ENCODE data around the gene TCHHL1. TPM values are rescaled to one million over a fixed set of nuclear protein-coding genes. Genes with fewer than 3 reads are reported as not detected.

TCHHL1 gene
- total RNA-seq (2014; rRNA removed; shearing (Covaris generic)): not detected in 2 replicates

DNA sequence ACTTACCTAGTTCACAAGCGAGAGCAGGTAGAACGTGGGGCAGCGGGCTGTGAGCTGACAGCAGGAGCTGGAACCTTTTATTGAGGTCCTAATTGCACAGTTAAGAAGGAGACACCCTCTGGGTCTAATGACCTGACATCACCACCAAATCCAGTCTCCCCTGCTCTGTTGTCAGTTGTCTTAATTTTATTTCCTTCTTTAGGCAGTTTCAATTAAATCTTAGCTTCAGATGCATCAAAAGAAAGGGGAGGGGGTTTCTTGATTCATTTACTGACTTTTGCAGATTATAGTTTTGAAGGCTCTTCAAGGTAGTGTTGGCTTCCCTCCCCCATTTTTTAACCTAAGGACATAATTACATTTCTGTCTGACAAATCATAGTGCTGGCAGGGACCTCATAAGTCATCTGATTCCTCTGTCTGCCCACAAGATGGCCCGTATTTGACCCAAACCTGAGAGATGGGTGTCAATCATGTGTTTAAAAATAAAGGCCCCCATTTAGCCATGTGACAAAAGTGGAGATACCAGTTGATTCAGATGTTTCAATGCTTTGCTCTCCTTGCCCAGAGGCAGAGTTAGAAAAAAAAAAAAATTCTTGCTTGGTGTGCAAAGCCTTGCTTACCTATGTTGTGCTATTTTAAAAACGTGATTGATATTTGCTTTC, at the start of gene TCHHL1:
TCHHL1 (minus strand) TSS at position 51 of the 661 bp plus-strand sequence. CDS start 921 bp downstream, outside the sequence.
- no peaks in the 10 kb centered on the region for H3K36me3 ChIP-seq
- no peaks in the 10 kb centered on the region for H3K4me1 ChIP-seq
- no peak within 1 kb of the TSS for H3K4me3 ChIP-seq
- H3K27me3 ChIP-seq: no peaks in the 10 kb centered on the region
- no peak for DNase-seq
- no peak within 1 kb of the TSS for H3K27ac ChIP-seq
- 0 out of 2 replicates have a peak, but pooled peaks cover 2% of the 10 kb centered on the region for H3K9me3 ChIP-seq (replicated peaks)

DNA sequence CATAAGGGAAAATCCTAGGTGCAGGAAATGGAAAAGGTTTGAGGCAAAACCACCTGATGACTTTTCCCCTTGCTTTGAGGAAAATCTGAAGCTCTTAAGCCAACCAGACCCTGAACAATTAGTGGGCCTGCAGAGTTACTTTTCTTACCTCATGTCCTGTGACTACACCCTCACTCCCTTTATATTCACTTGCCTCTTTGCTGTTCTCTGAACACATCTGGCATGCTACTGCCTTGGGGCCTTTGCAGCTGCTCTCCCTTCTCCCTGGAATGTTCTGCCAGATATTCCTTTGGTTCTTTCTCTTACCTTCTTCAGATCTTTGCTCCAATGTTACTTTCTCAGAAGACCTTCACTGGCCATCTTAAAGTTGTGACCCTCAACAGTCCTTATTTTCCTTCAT, 48.4 kb upstream of the TCHHL1 start:
- no peaks in the 10 kb centered on the region for H3K9me3 ChIP-seq (replicated peaks)
- H3K27me3 ChIP-seq: no peaks in the 10 kb centered on the region
- no peak overlapping the region for H3K27ac ChIP-seq
- H3K4me1 ChIP-seq: no peaks in the 10 kb centered on the region
- H3K4me3 ChIP-seq: no peak overlapping the region
- no peaks in the 10 kb centered on the region for H3K36me3 ChIP-seq
- DNase-seq: no peak

DNA sequence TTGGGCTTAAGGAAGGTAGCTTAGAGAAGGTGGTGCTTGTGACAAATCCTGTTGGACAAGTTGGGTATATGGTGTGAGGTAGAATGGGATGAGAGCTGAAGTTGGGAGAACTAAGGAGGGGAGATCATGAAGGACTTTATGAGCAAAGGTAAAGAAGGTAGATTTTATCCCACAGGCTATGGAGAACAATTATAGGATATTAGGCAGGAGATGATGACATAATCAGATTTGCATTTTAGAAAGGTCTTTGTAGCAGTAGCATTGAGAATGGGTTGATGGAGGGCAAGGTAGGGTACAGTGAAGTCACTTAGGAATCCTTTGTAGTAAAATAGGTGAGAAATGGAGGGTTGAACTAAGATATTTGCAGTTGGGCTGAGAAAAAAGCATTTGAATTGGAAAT, 41.3 kb upstream of the TCHHL1 start:
- DNase-seq: no peak
- Histone ChIP-seq H3K4me1 (no peaks in the 10 kb centered on the region), H3K27ac (no peak overlapping the region), H3K36me3 (no peaks in the 10 kb centered on the region), H3K27me3 (no peaks in the 10 kb centered on the region), H3K4me3 (no peak overlapping the region), H3K9me3 (replicated peaks) (no peaks in the 10 kb centered on the region)

DNA sequence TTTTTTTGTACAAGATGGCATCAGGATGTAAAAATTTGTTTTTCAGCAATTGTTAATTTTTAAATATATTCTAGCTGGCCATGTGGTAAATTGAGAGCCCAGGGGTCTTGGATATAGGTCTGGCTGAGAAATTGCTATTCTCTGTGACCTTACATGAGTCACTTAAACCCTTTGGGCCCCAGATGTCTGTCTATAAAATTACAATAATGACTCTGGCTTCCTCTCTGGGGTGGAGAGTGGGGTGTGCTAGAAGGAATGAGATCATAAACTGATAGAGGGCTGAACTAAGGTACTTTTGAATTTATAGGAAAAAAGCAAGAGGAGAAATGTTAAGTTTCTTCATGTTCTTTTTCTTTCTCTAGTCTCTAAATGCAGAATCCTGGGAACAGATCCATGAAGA, 38.8 kb upstream of the TCHHL1 start:
- no peaks in the 10 kb centered on the region for H3K9me3 ChIP-seq (replicated peaks)
- H3K27me3 ChIP-seq: no peaks in the 10 kb centered on the region
- no peak overlapping the region for H3K27ac ChIP-seq
- H3K4me1 ChIP-seq: no peaks in the 10 kb centered on the region
- no peak for DNase-seq
- H3K4me3 ChIP-seq: no peak overlapping the region
- H3K36me3 ChIP-seq: no peaks in the 10 kb centered on the region

DNA sequence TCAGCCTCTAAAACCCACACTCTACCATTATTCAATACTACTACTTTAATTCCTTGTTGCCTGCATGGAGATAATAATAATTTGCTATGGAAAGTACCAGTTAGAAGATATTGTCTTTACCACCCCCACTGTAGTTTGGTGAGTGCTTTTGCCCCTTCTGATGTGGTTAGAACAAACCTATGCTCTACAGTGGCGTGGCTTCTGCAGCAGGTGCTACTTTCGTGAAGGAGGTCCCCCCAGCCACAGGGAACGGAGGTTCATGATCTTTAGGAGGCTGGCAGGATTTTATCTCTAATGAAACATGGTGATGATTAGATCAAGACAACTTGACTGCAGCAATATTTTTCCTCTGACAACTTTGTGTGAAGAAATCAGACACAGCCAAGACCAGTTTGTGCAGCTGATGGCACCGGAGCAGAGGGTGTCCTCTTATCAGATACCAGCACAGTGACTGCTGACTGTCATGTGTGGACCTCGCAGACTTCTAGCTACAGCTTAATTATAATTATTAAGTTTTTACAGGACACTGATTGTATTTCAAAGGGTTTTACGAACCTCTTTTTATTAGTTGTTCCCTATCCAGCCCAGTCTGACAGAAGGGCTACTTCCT, 37.1 kb upstream of the TCHHL1 start:
- H3K4me3 ChIP-seq: no peak overlapping the region
- H3K4me1 ChIP-seq: no peaks in the 10 kb centered on the region
- no peaks in the 10 kb centered on the region for H3K9me3 ChIP-seq (replicated peaks)
- no peaks in the 10 kb centered on the region for H3K27me3 ChIP-seq
- no peak for DNase-seq
- H3K36me3 ChIP-seq: no peaks in the 10 kb centered on the region
- H3K27ac ChIP-seq: no peak overlapping the region

DNA sequence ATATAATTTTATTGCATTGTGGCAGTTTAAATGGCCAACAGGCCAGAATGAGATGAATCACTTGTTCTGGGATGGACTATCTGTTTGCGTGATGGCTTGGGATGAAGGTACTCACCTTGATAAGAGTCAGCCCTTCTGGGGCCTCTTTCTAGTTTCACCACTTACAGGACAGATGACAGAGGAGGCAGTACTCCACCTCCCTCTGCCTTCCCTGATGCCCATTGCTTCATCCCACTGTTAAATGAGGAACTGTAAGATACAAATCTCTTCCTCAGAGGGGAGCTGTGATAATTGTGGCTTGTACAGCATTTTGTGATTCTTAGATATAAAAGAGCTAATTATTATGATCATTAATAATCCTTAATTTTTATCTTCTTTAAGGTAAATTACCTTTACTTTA, 30.1 kb upstream of the TCHHL1 start:
- Histone ChIP-seq H3K27me3 (no peaks in the 10 kb centered on the region), H3K9me3 (replicated peaks) (no peaks in the 10 kb centered on the region), H3K36me3 (no peaks in the 10 kb centered on the region), H3K4me3 (no peak overlapping the region), H3K27ac (no peak overlapping the region), H3K4me1 (no peaks in the 10 kb centered on the region)
- no peak for DNase-seq

DNA sequence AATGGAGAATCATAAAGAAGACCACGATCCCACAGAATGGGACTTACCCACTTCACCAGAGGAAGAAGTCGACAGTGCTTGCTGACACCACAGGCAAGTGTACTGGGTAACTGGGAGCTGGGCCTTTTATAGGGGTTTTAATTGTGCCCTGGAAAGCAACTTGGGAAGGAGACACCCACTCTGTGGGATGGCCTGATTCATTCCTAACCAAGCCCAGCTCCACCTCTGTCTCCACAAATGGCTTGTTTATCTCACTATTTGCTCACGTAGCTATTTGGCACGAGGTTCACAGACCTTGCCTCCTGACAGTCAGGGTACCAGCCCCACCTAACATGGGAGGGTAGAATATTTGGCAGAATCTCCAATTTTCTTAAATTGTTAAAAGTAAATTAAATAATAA, 26.5 kb upstream of the TCHHL1 start, which contains the start of gene TCHH:
TCHH (minus strand) TSS at position 101 of the 400 bp plus-strand sequence. CDS start 1,364 bp downstream, outside the sequence.
- no peak for DNase-seq
- Histone ChIP-seq H3K4me3 (no peak within 1 kb of the TSS), H3K27ac (no peak within 1 kb of the TSS), H3K9me3 (replicated peaks) (no peaks in the 10 kb centered on the region), H3K27me3 (no peaks in the 10 kb centered on the region), H3K4me1 (no peaks in the 10 kb centered on the region), H3K36me3 (no peaks in the 10 kb centered on the region)

DNA sequence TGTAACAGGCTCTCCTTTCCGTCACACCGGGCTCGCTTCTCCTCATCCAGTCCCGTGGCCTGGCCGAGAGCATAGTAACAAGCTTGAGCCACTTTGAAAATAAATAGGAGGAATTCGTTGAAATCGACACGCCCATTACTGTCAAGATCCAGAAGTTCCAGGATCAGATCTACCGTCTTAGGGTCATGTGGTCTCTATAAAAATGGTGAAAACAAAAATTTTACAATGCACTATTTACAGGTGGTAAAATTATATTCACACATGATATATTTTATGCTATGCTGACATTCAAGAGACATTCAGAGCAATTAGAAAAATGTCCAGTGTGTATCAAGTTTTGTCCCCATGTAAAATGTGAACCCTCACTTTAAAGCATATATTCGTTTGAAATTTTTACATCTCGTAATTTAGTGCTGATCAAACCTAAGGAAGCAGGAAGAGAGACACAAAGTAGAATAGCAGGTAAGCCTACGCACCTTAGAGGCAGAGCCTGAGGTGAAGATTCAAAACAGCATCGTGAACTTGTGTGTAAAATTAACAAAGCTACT, 24.1 kb upstream of the TCHHL1 start:
- Histone ChIP-seq H3K4me3 (no peak overlapping the region), H3K36me3 (no peaks in the 10 kb centered on the region), H3K27me3 (no peaks in the 10 kb centered on the region), H3K27ac (no peak overlapping the region), H3K9me3 (replicated peaks) (no peaks in the 10 kb centered on the region), H3K4me1 (no peaks in the 10 kb centered on the region)
- DNase-seq: no peak

DNA sequence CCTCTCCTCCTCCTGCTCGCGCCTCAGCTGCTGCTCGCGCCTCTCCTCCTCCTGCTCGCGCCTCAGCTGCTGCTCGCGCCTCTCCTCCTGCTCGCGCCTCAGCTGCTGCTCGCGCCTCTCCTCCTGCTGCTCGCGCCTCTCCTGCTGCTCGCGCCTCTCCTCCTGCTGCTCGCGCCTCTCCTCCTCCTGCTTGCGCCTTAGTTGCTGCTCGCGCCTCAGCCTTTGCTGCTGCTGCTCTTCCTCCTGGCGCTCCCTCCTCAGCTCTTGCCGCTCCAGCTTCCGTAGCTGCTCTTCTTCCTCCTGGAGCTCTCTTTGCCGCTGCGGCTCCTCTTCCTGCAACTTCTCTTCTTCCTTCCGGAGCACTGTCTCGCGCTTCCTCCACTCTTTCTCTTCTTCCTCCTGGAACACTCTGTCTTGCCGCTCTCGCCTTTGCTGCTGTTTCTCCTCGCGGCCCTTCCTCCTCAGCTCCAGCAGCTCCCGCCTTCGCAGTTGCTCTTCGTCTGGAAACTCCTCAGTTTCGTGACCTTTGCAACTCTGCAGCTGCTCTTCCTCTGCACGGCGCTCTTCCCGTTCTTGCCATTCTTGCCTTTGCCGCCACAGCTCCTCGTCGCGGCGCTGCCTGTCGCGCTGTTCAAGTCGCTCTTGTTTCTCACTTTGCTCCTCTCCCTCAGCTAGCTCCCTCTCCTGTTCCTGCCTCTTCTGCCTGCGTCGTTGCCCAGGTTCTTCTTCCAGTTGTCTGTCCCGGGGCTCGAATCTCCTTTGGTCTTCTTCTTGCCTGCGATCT, 23.4 kb upstream of the TCHHL1 start:
- no peak overlapping the region for H3K27ac ChIP-seq
- no peak for DNase-seq
- no peaks in the 10 kb centered on the region for H3K9me3 ChIP-seq (replicated peaks)
- H3K4me1 ChIP-seq: no peaks in the 10 kb centered on the region
- no peak overlapping the region for H3K4me3 ChIP-seq
- H3K36me3 ChIP-seq: no peaks in the 10 kb centered on the region
- H3K27me3 ChIP-seq: no peaks in the 10 kb centered on the region

DNA sequence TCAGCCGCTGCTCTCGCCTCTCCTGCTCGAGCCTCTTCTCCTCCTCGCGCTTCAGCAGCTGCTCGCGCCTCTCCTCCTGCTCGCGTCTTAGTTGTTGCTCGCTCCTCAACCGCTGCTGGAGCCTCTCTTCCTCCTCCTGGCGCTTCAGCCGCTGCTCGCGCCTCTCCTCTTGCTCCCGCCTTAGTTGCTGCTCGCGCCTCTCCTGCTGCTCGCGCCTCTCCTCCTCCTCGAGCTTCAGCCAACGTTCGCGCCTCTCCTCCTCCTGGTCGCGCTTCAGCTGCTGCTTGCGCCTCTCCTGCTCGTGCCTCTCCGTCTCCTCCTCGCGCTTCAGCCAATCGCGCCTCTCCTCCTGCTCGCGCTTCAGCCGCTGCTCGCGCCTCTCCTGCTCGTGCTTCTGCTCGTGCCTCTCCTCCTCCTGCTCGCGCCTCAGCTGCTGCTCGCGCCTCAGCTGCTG, 22.7 kb upstream of the TCHHL1 start:
- no peak for DNase-seq
- H3K4me1 ChIP-seq: no peaks in the 10 kb centered on the region
- H3K27me3 ChIP-seq: no peaks in the 10 kb centered on the region

DNA sequence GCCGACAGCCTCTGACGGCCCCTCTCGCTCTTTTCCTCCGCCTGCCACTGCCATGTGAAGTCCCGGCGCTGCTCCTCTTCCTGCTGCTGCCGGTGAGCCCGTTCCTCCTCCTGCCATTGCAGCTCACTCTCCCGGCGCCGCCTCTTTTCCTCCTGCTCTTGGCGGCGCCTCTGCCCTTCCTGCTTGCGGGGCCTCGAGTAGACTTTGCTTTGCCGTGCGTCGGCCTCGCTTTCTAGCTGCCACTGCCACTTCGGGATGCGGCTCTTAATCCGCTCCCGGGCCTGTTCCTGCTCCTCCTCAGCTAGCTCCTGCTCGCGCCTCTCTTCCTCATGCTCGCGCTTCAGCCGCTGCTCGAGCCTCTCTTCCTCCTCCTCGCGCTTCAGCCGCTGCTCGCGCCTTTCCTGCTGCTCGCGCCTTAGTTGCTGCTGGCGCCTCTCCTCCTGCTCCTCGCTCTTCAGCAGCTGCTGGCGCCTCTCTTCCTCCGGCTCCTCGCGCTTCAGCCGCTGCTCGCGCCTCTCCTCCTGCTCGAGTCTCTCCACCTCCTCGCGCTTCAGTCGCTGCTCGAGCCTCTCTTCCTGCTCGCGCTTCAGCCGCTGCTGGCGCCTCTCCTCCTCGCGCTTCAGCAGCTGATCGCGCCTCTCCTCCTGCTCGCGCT, 22.1 kb upstream of the TCHHL1 start:
- Histone ChIP-seq H3K9me3 (replicated peaks) (no peaks in the 10 kb centered on the region), H3K4me1 (no peaks in the 10 kb centered on the region), H3K36me3 (no peaks in the 10 kb centered on the region), H3K27ac (no peak overlapping the region), H3K4me3 (no peak overlapping the region), H3K27me3 (no peaks in the 10 kb centered on the region)
- DNase-seq: no peak

More for the DNA sequence above, 22.7 kb upstream of the TCHHL1 start:
- Histone ChIP-seq H3K9me3 (replicated peaks) (no peaks in the 10 kb centered on the region), H3K4me3 (no peak overlapping the region), H3K36me3 (no peaks in the 10 kb centered on the region), H3K27ac (no peak overlapping the region)

DNA sequence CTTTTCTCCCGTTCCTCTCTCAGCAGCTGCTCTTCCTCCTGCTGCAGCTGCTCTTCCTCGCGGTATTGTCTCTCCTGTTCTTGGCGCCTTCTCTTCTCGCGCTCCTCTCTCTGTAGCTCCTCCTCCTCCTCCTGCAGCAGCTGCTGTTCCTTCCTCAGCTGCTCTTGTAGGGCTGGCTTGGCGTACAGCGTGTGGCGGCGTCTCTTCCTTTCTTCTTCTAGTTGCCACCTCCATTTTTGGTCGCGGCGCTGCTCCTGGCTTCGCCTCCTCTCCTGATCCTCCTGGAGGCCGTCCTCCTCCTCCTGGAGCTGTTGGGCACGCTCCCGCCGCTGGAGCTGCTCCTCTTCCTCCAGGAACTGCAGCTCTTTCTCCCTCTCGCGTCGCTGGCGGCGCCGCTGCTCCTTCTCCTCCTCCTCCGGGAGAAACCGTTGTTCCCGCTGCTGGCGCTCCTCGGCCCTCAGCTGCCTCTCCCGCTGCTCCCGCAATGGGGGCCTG, 21.5 kb upstream of the TCHHL1 start:
- DNase-seq: no peak
- H3K36me3 ChIP-seq: no peaks in the 10 kb centered on the region
- H3K27ac ChIP-seq: no peak overlapping the region
- no peaks in the 10 kb centered on the region for H3K4me1 ChIP-seq
- H3K27me3 ChIP-seq: no peaks in the 10 kb centered on the region
- H3K9me3 ChIP-seq (replicated peaks): no peaks in the 10 kb centered on the region
- H3K4me3 ChIP-seq: no peak overlapping the region

DNA sequence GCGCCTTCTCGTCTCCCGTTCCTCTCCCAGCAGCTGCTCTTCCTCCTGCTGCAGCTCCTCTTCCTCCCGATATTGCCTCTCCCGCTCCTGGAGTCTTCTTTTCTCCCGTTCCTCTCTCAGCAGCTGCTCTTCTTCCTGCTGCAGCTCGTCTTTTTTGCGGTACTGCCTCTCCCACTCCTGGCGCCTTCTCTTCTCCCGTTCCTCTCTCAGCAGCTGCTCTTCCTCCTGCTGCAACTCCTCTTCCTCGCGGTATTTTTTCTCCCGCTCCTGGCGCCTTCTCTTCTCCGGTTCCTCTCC, 21.1 kb upstream of the TCHHL1 start:
- Histone ChIP-seq H3K9me3 (replicated peaks) (no peaks in the 10 kb centered on the region), H3K27ac (no peak overlapping the region), H3K4me1 (no peaks in the 10 kb centered on the region), H3K4me3 (no peak overlapping the region), H3K27me3 (no peaks in the 10 kb centered on the region), H3K36me3 (no peaks in the 10 kb centered on the region)
- no peak for DNase-seq

DNA sequence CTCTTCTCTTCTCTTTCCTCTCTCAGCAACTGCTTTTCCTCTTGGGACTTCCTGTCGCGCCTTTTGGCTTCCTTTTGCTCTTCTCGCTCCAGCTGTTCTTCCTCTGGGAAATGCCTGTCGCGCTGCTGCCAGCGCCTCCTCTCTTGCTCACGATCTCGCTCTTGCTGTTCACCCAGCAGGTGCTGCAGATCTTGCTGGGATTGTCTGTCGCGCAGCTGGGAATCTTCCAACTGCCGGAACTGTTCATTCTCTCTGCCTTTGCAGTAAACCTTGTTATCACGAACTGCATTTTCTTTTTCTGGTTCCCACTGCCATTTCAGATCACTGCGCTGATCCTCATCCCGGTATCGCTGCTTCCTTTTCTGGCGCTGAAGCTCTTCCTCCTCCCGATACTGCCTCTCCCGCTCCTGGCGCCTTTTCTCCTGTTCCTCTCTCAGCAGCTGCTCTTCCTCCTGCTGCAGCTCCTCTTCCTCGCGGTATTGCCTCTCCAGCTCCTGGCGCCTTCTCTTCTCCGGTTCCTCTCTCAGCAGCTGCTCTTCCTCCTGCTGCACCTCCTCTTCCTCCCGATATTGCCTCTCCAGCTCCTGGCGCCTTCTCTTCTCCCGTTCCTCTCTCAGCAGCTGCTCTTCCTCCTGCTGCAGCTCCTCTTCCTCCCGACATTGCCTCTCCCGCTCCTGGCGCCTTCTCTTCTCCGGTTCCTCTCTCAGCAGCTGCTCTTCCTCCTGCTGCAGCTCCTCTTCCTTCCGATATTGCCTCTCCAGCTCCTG, 20.6 kb upstream of the TCHHL1 start:
- Histone ChIP-seq H3K4me3 (no peak overlapping the region), H3K27ac (no peak overlapping the region), H3K9me3 (replicated peaks) (no peaks in the 10 kb centered on the region), H3K4me1 (no peaks in the 10 kb centered on the region), H3K36me3 (no peaks in the 10 kb centered on the region), H3K27me3 (no peaks in the 10 kb centered on the region)
- no peak for DNase-seq

All from SJCRH30 (cell line).